ENCODE measurements around the gene FOCAD. TPM values are rescaled to one million over a fixed set of nuclear protein-coding genes. Genes with fewer than 3 reads are reported as not detected.

The FOCAD gene
- total RNA-seq, 1 experiment from 2014 or later: 35.1 TPM

GRCh38 chr9:20771729-20772128 is 87.7 kb downstream of the FOCAD start:
- H3F3A ChIP-seq (ENCODE audit: low read length, unreplicated experiment): no peaks in the 10 kb centered on the region
- H3K4me1 ChIP-seq (ENCODE audit: insufficient read depth, low read length): no peaks in the 10 kb centered on the region
- no peaks in the 10 kb centered on the region for H3K9me2 ChIP-seq (replicated peaks; ENCODE audit: low read length)
- H4K20me1 ChIP-seq (ENCODE audit: low read length): no peaks in the 10 kb centered on the region
- ATAC-seq: no peak
- intact Hi-C loops (cut with micrococcal nuclease): no loop called here
- no peak overlapping the region for H3K27ac ChIP-seq (ENCODE audit: low read length)
- H3K4me3 ChIP-seq (ENCODE audit: low read length): no peak overlapping the region
- H3K9me3 ChIP-seq (ENCODE audit: low read length): no peaks in the 10 kb centered on the region
- ChIA-PET POLR2A (ENCODE audit: unreplicated experiment) (no interaction called here), CTCF (no interaction called here)
- TF ChIP-seq CTCF (conservative IDR thresholded peaks at IDR 0.05; ENCODE audit: low read depth, low read length) (no peak), EZH2phosphoT487 (IDR thresholded peaks at IDR 0.05; ENCODE audit: borderline replicate concordance, low read length) (no peak), EZH2 (IDR thresholded peaks at IDR 0.05; ENCODE audit: low read length, unreplicated experiment) (no peak)
- peaks cover 10% of the 10 kb centered on the region for H3K36me3 ChIP-seq (ENCODE audit: low read depth, low read length)
- no peak overlapping the region for H3K9ac ChIP-seq (ENCODE audit: low read length)
- DNase-seq: no peak
- no peak overlapping the region for H3K4me2 ChIP-seq (ENCODE audit: low read length)
- H3K79me2 ChIP-seq (ENCODE audit: low read length): no peaks in the 10 kb centered on the region
- H3K27me3 ChIP-seq (ENCODE audit: low read length): no peaks in the 10 kb centered on the region
- no TSS peak for BruUV-seq (replicated peaks)
- H2AFZ ChIP-seq (ENCODE audit: low read length): no peak overlapping the region

GRCh38 chr9:20775683-20776082 is 91.6 kb downstream of the FOCAD start:
- intact Hi-C loops (cut with micrococcal nuclease): no loop called here
- no peak for DNase-seq
- ChIA-PET POLR2A (ENCODE audit: unreplicated experiment) (no interaction called here), CTCF (no interaction called here)
- no TSS peak for BruUV-seq (replicated peaks)
- no peak for TF ChIP-seq EZH2phosphoT487 (IDR thresholded peaks at IDR 0.05; ENCODE audit: borderline replicate concordance, low read length)
- no peak for TF ChIP-seq EZH2 (IDR thresholded peaks at IDR 0.05; ENCODE audit: low read length, unreplicated experiment)
- no peak for TF ChIP-seq CTCF (conservative IDR thresholded peaks at IDR 0.05; ENCODE audit: low read depth, low read length)
- H3K4me1 ChIP-seq (ENCODE audit: insufficient read depth, low read length): no peaks in the 10 kb centered on the region
- no peaks in the 10 kb centered on the region for H3K9me3 ChIP-seq (ENCODE audit: low read length)
- H3K79me2 ChIP-seq (ENCODE audit: low read length): no peaks in the 10 kb centered on the region
- H3K27me3 ChIP-seq (ENCODE audit: low read length): no peaks in the 10 kb centered on the region
- peaks cover 1% of the 10 kb centered on the region; the same call in 1 of the 2 replicates for H3K36me3 ChIP-seq (ENCODE audit: low read depth, low read length)
- H2AFZ ChIP-seq (ENCODE audit: low read length): no peak overlapping the region
- no peak overlapping the region for H3K4me3 ChIP-seq (ENCODE audit: low read length)
- H3F3A ChIP-seq (ENCODE audit: low read length, unreplicated experiment): no peaks in the 10 kb centered on the region
- H3K27ac ChIP-seq (ENCODE audit: low read length): no peak overlapping the region
- H3K9ac ChIP-seq (ENCODE audit: low read length): no peak overlapping the region
- no peak for ATAC-seq
- no peaks in the 10 kb centered on the region for H3K9me2 ChIP-seq (replicated peaks; ENCODE audit: low read length)
- H3K4me2 ChIP-seq (ENCODE audit: low read length): no peak overlapping the region
- H4K20me1 ChIP-seq (ENCODE audit: low read length): no peaks in the 10 kb centered on the region

GRCh38 chr9:20781092-20781491 is 97.0 kb downstream of the FOCAD start:
- POLR2A ChIA-PET (ENCODE audit: unreplicated experiment): no interaction called here
- no peak for ATAC-seq
- H3K9ac ChIP-seq (ENCODE audit: low read length): no peak overlapping the region
- H3K4me2 ChIP-seq (ENCODE audit: low read length): no peak overlapping the region
- CTCF ChIA-PET: interaction anchor here (0.6 kb wide), 1 partner anchor 101 kb away, joined by 3 read pairs; no protein-coding TSS in a partner anchor
- no peak overlapping the region for H3K27ac ChIP-seq (ENCODE audit: low read length)
- H3K4me3 ChIP-seq (ENCODE audit: low read length): no peak overlapping the region
- intact Hi-C loops (cut with micrococcal nuclease): no loop called here
- H3K36me3 ChIP-seq (ENCODE audit: low read depth, low read length): no peaks in the 10 kb centered on the region; the same call in 1 of the 2 replicates
- no peaks in the 10 kb centered on the region for H4K20me1 ChIP-seq (ENCODE audit: low read length)
- no peak for DNase-seq
- H3K79me2 ChIP-seq (ENCODE audit: low read length): no peaks in the 10 kb centered on the region
- no peak overlapping the region for H2AFZ ChIP-seq (ENCODE audit: low read length)
- no TSS peak for BruUV-seq (replicated peaks)
- TF ChIP-seq CTCF (conservative IDR thresholded peaks at IDR 0.05; ENCODE audit: low read depth, low read length) (no peak), EZH2phosphoT487 (IDR thresholded peaks at IDR 0.05; ENCODE audit: borderline replicate concordance, low read length) (no peak), EZH2 (IDR thresholded peaks at IDR 0.05; ENCODE audit: low read length, unreplicated experiment) (no peak)
- H3K9me3 ChIP-seq (ENCODE audit: low read length): no peaks in the 10 kb centered on the region
- no peaks in the 10 kb centered on the region for H3K9me2 ChIP-seq (replicated peaks; ENCODE audit: low read length)
- H3K4me1 ChIP-seq (ENCODE audit: insufficient read depth, low read length): no peaks in the 10 kb centered on the region
- no peaks in the 10 kb centered on the region for H3K27me3 ChIP-seq (ENCODE audit: low read length)
- no peaks in the 10 kb centered on the region for H3F3A ChIP-seq (ENCODE audit: low read length, unreplicated experiment)

Data from PC-3 (cell line).